ENCODE results near the gene CDH19. TPM values are rescaled to one million over a fixed set of nuclear protein-coding genes. Genes with fewer than 3 reads are reported as not detected.

CDH19 gene
- total RNA-seq, 4 donors from 2014 or later, result 0.85 to 3.8 (median 1.9) TPM

DNA sequence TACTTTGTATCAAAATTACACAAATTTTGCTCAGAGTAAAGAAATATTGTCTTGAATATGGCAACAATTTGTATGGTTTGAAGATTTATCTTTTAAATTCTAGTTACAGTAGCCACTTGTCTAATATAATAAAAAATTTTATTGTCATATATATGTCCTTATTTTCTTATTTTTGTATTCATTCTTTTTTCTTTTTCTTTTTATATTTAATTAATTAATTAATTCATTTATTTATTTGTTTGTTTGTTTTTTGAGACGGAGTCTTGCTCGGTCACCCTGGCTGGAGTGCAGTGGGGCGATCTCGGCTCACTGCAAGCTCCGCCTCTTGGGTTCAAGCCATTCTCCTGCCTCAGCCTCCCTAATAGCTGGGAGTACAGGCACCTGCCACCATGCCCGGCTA is 3.7 kb upstream of the CDH19 start:
- TF ChIP-seq, protein P1, sequence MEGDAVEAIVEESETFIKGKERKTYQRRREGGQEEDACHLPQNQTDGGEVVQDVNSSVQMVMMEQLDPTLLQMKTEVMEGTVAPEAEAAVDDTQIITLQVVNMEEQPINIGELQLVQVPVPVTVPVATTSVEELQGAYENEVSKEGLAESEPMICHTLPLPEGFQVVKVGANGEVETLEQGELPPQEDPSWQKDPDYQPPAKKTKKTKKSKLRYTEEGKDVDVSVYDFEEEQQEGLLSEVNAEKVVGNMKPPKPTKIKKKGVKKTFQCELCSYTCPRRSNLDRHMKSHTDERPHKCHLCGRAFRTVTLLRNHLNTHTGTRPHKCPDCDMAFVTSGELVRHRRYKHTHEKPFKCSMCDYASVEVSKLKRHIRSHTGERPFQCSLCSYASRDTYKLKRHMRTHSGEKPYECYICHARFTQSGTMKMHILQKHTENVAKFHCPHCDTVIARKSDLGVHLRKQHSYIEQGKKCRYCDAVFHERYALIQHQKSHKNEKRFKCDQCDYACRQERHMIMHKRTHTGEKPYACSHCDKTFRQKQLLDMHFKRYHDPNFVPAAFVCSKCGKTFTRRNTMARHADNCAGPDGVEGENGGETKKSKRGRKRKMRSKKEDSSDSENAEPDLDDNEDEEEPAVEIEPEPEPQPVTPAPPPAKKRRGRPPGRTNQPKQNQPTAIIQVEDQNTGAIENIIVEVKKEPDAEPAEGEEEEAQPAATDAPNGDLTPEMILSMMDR (IDR thresholded peaks at IDR 0.05; ENCODE audit: low read depth), result no peak

DNA sequence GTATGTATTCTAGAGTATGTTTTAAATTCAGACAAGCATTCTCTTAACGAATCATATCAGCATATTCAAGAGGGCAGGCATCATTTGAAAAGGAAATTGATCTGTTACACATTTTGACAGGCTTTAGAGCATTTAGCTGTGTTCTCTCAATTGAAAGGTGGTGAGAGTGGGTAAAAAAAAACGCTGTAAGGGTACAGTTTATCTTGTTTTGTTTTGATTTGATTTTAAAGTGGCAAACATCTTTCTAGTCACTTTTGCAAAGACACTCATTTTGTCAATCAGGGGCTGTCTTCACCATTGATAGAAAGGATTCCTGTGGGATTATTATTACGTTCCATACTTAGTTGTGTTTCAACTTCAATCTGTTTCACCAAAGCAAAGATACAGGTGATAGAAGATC is 2.2 kb downstream of the CDH19 start:
- TF ChIP-seq, protein P1 (IDR thresholded peaks at IDR 0.05; ENCODE audit: low read depth), result no peak

DNA sequence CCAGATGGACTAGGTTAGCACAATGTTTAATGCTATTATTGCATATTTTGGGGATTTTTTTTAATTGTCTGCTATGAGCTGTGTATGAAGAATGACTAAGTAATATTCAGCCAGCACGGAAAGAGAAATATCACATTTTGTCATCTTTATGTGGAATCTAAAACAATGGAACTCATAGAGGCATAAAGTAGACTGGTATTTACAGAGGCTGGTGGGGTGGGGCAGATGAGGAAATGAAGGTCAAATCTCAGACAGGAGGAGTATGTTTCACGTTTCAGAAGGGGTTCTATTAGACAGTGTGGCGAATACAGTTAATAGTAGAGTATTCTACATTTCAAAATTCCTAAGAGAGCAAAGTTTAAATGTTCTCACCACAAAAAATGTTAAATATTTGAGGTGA is 4.7 kb downstream of the CDH19 start:
- TF ChIP-seq, protein P1 (IDR thresholded peaks at IDR 0.05; ENCODE audit: low read depth), result no peak

DNA sequence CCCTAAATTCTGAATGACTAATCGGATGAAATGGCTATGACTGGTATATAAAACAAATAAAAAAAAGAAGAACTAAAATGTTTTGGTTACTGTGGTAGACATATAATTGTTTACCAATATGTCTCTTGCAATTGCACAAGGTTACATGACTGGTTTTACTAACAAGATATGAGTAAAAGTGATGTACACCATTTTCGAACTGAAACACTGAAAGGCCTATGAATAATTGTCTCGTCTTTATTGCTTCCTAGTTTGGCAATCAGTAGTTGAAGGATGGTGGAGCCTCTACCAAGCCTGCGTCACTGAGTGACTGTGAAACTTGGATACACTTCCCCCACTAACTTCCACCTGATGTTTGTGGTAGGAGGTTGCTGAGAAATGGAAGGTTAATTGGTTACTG is 16.5 kb downstream of the CDH19 start:
- TF ChIP-seq, protein P1 (IDR thresholded peaks at IDR 0.05; ENCODE audit: low read depth), result no peak

- TF ChIP-seq, protein P1 (IDR thresholded peaks at IDR 0.05; ENCODE audit: low read depth), result no peak
Observed at GRCh38 chr18:66582211-66582610, 21.7 kb downstream of the CDH19 start.

DNA sequence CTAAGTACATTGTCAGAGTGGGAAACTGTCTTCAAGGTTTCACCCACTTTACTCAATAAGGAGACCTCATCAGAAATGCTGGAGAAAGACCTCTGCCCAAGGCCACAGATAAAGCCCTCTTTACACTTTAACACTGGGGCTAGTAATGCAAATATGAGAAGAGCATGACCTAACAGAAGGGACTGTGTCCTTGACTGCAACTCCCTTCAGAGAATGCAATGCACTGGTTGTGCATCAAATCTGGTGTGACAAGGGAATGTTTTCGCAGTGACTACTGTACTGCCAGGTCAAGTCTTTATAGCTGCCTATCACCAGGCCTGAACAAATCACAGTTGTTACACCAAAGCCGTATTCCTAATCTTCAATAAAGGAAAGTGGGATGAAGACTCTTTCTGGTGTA is 28.6 kb downstream of the CDH19 start:
- TF ChIP-seq, protein P1 (IDR thresholded peaks at IDR 0.05; ENCODE audit: low read depth), result no peak

- TF ChIP-seq, protein P1 (IDR thresholded peaks at IDR 0.05; ENCODE audit: low read depth), result no peak
Observed at GRCh38 chr18:66571845-66572244, 32.0 kb downstream of the CDH19 start.

Data from subcutaneous adipose tissue (tissue), 4 donors.